NCI-H146 (cell line): Measurements from ENCODE around the gene LRIT2.

Experiments
- DNase-seq: peaks from one replicate; lab custom pipeline; 2025; lab: John Stamatoyannopoulos, UW

Gene LRIT2

DNA sequence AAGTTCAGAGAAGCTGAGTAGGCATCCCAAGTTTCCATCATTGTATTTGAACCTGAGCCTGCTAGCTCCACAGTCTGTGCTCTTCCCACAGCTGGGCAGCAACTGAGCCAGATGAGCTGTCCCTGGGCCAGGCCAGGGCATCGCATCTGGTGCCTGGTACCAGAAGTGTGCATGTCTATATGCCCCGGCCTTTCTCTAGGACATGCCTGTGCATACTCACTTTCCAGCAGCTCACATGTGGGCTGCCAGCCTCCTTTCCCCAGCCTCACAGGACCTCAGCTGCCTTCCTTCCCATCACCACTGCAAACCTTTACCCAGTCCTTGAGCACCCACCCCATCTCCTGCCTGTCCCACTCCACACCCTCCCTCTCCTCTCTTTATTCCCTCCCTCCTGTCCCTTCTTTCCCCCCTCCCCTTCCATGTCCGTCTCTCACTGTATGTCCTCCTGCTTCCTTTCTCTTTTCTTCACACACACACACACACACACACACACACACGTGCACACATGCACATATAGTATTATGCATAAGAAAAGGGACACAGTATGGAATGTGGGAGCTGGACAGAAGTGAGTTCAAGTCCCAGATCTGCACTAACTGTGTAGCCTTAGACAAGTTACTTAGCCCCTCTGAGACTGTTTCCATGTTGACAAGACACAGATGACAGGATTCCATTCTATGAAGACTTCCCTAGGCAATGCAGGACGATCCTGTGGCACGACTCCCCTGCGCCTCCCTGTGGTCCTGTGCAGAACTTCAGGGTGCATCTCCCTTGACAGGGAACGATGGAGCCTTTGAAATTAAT, 20.1 kb downstream of the LRIT2 start:
- DNase-seq = peak; percentile 66

DNA sequence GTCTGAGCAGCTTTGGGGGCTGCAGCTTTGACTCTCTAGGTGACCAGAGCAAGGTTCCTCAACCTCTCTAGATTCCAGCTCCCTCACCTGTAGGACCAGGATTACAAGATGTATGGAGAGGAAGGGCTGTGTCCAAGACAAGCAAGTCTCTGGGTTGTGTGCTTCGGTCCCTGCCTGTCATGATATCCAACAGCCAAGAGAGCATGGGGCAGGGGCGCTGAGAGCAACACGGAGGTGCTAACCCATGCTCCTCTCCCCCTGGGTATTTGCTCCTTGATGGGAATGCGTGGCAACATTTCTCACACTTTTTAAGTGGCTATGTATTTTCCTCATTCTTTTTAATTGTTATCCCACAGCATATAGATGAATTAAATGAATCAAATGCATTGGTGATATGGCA, 20.7 kb downstream of the LRIT2 start:
- DNase-seq = no peak

DNA sequence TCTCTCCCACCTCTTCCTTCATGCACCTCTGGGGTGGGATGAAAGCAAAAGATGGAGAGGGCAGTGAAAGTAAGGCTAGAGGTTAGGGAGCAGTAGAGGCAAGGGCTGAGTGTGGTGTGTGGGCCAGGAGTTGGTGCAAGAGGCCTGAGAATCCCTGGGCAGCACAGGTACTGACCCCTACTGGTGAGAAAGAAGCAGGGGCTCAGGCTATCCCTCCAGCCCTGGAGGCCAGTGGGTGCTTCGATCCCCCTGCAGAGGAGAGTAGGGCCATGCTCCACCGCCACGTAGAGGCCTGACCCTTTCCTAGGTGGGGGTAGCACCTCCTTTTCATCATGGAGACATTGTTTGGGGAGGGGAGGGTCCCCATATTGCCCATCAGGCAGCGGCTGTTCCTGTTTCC, 21.2 kb downstream of the LRIT2 start:
- peak; percentile 13 for DNase-seq

DNA sequence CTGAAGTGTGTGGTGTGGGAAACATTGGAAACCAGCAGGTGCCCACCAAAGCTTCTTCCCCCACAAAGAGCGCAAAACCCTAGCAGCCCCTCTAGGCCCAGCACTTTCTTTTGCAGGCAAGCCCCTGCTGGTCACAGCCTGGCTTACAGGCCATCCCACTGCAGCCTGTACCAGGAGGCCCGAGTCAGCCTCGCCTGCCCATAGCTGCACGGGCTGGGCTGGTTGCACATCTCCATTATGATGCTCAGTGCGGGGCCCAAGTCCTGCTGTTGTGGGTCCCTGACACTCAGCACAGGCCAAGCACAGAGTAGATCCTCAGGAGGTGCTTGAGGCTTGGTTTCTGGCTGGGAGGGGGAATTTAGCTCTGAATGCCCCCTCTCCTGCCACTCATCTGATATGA, 23.0 kb downstream of the LRIT2 start:
- DNase-seq = no peak

DNA sequence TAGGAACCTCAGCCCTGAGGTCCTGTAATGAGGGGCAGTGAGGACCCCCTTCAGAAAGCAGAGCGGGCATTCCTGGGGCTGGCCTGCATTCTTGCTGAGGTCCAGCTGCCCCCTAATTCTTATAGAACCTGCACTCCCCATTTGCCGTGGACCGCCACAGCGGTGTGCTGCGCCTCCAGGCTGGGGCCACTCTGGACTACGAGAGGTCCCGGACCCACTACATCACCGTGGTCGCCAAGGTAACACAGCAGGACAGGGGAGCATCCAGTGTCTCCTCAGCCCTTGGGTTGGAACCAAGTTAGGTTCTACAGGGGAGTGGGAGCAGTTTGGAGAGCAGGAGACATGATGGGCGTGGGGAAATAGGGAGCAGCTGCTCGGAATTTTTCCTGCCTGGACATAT, 23.7 kb downstream of the LRIT2 start:
- no peak for DNase-seq

DNA sequence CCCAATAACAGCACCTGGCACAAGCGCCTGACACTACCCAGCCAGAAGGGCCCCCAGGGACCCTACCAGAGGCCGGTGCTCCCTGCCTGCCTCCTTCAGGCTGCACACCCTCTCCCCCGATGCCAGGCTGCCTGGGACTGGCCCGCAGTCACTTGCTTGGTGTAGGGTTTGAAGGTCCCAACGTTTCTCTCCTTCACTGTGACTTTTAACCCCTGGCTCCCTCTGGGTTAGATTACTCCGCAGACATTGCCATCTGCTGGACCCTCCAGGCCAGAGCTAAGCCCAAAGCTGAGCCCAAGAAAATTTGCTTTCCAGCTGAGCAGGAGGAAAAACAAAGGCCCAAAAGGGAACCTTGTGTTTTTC, 24.1 kb downstream of the LRIT2 start:
- DNase-seq = no peak

DNA sequence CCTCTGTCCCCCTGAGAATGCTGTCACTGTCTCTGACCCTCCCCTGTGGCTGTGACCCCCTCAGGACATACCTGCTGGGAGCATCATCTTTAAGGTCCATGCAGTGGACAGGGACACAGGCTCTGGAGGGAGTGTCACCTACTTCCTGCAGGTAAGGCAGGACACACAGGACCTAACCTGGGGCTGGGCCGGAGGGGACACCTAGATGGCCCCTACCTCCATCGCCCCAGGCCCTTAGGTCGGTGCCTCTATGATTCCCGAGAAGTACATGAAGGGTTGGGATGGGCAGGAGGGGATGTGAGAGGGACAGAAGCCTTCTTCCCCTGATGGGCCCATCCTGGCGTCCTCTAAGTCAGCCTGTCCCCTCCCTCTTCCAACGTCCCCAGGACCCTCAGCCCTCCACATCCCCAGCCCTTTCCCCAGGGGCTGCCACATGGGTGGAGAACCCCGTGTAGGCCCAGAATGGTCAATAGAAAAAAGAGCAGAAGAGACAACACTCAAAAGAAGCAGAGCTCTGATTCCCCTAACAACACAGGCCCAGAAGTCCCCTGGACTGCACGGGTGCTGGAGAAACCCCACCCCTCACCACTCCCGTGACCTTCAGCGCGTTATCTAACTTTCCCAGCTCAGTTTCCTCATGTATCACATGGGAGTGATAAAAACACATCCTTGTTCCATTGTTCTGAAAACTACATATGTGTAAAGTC, 24.7 kb downstream of the LRIT2 start:
- DNase-seq = no peak

DNA sequence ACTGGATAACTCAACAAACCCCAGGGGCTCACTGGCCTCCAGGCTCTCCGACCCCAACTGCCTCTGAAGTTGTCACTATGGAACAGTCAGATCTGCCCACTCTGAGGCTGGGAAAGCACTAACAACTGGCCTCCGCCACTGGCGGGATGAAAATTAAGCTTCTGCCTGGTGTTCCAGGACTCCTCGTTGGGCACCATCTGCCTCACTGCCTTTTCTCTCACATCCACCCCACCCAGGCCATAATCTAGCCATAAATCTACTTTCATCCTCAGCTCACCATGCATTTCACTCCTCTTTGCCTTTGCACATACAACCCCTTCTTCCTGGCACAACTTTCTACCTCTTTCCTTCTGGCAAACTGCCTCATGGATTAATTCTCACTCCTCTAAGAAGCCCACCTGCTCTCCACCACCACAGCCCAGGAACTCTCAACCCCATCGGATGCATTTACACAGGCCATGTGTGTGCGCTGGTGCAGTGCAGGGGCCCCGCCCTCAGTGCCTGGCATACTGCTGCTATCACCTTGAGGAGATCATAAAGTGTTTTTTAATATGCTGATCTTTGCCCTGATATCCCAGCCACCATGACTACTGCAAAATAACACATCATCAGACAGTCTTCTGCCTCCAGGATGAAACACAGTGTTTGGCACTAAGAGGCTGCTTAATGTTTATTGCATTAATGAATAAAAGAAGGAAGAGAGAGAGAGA, 27.0 kb downstream of the LRIT2 start:
- no peak for DNase-seq

DNA sequence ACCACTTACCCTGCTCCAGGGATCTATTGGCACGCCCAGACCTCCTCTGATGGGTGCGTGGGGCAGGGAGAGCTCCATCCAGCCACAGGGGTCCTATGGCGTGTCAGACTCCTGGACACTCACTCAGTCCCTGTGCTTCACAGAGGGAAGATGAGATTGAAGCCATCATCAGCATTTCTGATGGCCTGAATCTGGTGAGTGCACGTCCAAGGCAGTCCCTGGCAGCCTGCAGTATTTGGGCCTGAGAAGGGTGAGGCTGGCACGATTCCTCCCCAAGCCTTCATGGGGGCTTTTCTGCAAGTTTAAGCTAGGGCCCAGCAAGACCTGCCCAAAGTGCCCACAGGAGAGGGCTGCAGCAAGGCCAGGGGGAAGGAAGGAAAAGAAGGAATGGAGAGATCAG, 27.7 kb downstream of the LRIT2 start:
- no peak for DNase-seq

DNA sequence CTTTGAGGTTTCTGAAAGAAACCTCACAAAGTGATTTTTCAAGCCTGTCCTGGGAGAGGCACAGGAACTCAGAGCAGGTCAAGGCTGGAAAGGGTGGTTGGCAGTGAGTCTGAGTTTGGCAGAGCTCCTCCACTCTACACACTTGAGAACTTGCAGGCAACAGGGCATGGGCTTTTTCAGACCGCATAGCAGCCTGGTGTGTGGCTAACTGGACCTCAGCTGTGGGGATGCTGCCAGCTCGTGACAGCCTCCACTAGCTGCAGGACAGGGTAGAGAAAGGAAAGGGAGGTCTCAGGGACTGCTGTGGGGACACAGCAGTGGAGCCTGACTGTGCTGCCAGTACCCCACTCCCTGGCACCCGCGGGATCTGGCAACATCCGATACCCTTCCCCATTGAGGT, 28.4 kb downstream of the LRIT2 start:
- DNase-seq = no peak

DNA sequence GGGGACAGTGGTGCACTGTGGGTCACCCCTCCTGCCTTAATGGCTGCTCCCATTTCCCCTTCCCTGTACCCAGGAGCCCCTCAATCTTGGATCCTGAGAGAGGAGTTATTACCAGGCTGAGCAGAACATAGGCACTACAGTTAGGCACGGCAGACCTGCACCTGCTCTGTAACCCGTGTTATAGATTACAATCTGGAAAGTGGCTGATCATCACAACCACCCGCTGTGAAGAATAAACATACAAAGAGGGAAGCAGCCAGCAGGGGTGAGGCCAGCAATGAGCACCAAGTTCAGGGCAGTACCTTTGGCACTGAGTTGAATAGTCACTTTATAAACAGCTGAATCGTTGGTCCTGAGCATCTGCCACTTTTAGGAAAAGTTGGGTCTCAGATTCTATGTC, 29.3 kb downstream of the LRIT2 start:
- peak; percentile 95 for DNase-seq

DNA sequence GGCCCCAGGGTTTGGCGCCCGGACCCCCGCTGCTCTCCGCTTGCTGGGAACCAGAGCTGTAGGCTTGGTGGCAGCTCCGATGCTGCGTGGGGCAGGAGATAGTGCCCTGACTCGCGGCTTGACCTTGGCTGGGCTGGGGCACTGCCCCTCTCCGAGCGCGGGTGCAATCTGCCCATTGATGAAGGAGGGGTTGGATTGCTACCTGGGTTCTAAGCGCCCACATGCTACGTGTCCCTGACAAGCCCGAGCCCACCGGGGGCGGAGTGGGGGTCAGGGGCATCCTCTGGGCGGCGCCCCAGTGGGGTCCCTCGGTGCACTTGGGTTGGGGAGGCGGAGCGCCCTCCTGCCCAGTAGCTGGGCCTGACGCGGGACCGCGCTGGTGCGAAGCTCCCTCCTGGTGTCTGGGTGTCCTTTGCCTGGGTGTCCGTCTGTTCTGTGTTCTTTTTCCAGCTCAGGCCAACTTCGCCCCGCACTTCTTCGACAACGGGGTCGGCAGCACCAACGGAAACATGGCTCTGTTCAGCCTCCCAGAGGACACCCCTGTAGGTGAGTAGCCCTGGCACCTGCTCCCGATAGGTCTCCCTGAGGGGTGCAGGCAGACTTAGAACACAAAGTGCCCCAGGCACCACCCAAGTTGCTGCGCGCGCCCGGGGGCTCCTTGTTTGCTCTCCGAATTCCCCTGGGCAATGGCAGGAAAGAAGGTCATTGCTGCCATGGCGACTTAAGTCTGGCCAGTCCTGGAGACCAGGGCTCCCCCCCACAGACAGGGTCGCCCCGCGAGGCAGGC, 30.1 kb downstream of the LRIT2 start:
- peak; percentile 61 for DNase-seq

DNA sequence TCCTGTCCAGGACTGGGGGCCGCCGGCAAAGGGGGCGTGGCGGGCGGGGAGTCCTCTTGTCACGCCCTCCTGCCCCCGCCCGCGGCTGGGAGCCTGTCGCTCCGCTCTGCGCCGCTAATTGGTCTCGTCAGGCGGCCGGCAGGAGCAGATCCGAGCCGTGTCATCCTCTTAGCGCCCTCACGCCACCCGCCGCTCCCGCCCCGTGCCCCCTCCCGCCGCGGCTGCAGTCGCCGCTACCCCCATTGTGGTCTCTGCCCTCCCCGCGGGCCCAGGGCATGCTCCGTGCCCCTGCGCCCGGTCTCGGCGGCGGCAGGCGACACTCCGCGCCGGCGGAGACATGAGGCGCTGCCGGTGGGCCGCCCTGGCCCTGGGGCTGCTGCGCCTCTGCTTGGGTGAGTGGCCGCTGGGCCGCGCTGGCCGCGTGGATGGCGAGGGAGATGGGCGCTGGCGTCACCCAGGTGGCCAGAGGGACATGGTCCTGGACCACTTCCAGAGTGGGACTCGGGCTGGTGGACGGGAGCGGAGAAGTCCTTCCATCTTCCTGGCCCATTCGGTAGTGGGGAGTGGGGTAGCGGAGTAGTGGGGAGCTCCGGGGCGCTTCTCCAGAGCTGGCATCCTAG, 30.8 kb downstream of the LRIT2 start, which contains the start of gene CDHR1:
Gene CDHR1, plus strand, starts transcription at position 114 of the 620 bp plus-strand sequence. Its CDS starts 224 bp downstream, at position 338.
- DNase-seq = peak; percentile 76

DNA sequence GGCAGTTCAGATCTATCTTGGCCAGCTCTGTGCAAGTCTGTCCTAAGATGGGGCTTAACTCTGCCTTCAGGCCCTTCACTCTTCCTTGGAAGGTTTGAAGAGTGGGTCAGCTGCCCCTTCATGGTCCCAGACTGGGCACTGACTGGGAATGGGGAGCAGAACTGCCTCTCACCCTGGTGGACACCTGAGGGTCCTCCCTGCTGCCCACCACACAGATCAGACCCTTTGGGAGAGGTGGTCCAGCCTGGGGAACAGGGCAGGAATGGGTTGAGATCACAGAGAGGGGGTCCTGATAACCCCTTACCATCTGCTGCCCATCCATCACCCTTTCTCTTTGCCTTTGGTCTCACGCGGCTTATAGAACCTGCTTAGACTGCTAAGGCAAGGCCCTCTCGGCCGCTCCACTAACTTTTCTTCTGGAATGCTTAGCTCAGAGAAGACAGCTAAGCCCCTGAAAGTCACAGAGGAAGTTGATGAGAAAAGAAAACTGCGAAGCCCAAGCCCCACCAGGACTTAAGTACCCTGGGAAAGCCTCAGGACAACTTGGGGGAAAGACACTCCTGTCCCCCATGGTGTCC, 31.4 kb downstream of the LRIT2 start:
- DNase-seq = no peak

DNA sequence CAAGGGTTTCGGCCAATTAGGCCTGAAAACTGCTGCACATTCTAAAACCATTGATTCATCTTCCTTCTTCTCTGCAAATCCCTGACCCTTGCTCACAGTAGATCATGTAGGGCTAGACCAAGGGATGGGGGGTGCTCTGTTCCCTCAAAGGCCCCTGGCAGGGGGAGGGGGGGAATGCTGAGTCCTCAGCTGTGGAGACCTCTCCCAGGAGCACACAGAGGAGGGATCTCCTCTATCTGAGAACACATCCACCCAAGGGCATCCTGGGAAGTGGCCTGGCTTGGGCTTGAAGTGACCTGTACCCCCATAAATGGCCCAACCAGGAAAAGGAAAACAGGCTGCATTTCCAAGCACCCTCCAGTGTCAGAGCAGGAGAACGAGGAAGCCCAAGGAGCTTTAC, 32.0 kb downstream of the LRIT2 start:
- DNase-seq = no peak

DNA sequence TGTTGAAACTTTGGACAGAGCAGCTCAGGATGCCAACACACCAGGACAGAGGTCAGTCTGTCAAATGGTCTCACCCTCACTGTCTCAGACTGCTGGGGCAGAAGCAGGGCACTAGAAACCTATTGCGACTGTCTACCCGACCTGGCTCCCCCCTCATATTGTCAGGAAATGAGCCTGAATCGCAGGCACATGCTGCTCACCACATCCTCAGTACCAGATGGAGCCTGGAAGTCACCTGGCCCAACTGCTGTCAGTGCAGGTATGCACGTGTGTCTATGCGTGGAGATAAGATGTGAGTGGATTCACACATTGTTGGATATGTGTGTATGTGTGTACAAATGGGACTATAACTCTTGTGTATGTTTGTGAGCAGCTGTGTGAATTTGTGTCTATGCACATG, 34.2 kb downstream of the LRIT2 start:
- no peak for DNase-seq

DNA sequence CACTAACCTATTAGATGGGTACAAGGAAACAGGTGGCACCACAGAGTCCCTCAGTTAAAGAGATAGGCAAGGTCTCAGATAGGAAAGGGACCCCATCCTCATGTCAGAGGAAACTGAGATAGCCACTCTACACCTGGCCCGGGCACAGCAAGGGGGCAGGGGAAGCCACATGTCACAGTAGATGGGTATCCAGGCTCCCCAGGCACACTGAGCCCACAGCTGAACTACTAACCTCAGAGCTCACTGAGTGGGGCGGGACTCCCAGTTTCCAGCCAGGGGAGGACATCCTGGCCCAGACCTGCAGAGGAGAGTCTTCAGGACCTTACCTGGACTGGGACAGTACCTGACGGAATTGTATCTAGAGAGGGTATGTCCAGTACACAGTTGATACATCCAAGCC, 34.7 kb downstream of the LRIT2 start:
- DNase-seq = no peak

DNA sequence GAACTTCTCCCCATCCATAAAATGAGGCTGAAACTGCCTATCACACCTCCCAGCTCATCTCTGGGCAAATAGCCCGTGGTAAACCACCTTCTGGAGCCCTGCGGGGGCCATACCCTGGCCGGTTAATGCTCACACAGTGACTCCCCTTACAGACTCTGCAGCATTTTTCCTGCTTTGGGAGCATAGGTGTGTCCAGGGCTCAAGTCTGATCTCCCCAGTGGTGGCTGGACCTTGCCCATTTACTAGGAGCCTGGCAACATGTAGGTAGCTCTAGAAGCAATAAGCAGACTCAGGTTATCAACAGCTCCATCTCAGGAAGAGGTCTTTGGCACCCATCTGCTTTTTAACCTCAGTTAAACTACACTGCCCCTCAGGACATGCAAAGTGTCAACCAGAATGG, 36.5 kb downstream of the LRIT2 start:
- DNase-seq = no peak

DNA sequence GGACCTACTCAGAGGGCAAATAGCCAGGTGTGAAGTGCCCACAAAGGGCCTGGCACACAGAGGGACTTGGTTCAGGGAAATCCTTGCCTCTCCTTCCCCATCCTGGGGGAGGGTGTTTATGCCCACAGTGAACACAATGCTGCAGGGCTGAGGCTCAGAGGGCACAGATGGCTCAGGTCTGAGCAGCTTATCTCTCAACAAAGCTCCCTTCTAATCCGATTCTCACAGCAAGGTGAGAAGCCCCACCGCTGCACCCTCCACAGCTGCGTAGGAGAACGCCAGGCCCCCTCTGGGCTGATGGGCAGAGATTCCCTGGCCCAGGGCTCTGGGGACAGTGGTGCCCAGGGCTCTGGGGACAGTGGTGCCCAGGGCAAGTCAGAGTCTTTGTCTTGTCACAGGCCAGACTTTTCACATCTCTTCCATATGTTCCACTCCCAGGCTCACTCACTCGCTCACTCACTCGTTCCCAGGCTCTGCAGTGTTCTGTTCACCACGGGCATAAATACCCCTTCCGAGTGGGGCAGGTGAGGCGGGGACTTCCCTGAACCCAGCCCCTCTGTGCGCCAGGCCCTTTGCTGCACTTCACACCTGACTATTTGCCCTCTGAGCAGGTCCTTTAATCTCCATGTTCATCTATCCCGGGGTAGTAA, 39.7 kb downstream of the LRIT2 start:
- DNase-seq = no peak

DNA sequence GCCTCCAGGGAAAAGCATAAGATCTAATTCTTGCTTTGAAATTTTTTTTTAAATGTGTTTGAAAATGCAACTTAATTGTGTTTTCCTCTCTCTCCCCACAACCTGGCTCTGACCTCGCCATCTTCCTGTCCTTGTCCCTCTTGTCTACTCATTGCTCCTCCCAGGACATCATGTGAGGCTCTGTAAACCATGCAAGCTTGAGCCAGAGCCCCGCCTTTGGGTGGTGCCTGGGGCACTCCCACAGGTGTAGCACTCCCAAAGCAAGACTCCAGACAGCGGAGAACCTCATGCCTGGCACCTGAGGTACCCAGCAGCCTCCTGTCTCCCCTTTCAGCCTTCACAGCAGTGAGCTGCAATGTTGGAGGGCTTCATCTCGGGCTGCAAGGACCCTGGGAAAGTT, 40.8 kb downstream of the LRIT2 start:
- DNase-seq = peak; percentile 35

DNA sequence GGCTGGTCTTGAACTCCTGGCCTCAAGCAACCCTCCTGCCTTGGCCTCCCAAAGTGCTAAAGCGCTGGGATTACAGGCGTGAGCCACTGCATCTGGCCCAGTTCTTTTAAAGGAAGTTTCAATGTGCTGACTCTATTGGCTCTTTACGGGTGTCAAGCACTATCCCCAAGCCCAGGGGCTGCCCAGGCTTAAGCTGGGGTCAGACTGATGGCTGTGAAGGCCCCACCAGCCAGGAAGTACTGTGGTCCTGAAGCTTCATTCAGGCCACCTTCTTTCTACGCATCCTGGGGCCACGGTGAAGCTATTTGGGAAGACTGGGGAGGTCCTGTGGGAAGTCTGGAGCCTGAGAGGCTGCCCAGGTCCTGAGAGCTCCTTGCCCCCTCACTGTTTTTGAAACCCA, 43.7 kb downstream of the LRIT2 start:
- no peak for DNase-seq
